ENCODE measurements around the gene TEF. TPM values are rescaled to one million over a fixed set of nuclear protein-coding genes. Genes with fewer than 3 reads are reported as not detected.

The TEF gene
- polyA plus RNA-seq, 1 donor, result 5.6 TPM

DNA sequence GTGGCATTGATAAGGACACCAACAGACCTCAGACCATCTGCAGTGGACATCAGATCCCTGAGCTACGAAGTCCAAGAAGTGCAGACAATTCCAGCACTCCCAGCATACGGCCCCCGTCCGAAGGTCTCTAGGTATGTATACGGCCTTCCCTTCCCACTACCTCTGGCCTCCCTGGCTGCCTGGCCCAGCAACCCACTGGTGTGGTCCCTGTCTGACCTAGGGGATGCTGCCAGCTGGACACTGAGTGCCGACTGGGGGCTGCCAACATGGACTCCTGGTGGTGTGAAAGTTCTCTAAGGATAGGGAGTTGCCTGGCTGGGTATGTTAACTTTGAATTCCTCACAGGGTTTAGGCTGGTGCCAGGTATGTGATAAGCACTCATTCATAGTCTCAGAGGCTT lies 17.5 kb upstream of the TEF start:
- Histone ChIP-seq H3K9me3 (ENCODE audit: control insufficient read depth, low read depth, low read length) (no peaks in the 10 kb centered on the region), H3K27me3 (ENCODE audit: control insufficient read depth, insufficient read depth, low read length) (no peaks in the 10 kb centered on the region), H3K27ac (ENCODE audit: low read length) (no peak overlapping the region), H3K4me3 (ENCODE audit: low read length) (no peak overlapping the region), H3K36me3 (ENCODE audit: control insufficient read depth, insufficient read depth, low read length) (peaks cover 3% of the 10 kb centered on the region), H3K4me1 (ENCODE audit: control insufficient read depth, insufficient read depth, low read length) (peaks cover 26% of the 10 kb centered on the region)
- WGBS (ENCODE audit: insufficient coverage, low lambda C conversion rate), result no CpG with 5 or more reads among the region's 6 CpGs
- no peak for DNase-seq

- H3K4me3 ChIP-seq (ENCODE audit: low read length), result no peak overlapping the region
- no peak overlapping the region for H3K27ac ChIP-seq (ENCODE audit: low read length)
- no peaks in the 10 kb centered on the region for H3K36me3 ChIP-seq (ENCODE audit: control insufficient read depth, insufficient read depth, low read length)
- no CpG with 5 or more reads among the region's 8 CpGs for WGBS (ENCODE audit: insufficient coverage, low lambda C conversion rate)
- H3K9me3 ChIP-seq (ENCODE audit: control insufficient read depth, low read depth, low read length), result no peaks in the 10 kb centered on the region
- H3K27me3 ChIP-seq (ENCODE audit: control insufficient read depth, insufficient read depth, low read length), result no peaks in the 10 kb centered on the region
- DNase-seq, result no peak
- peaks cover 23% of the 10 kb centered on the region for H3K4me1 ChIP-seq (ENCODE audit: control insufficient read depth, insufficient read depth, low read length)
These were observed 16.8 kb upstream of the TEF start for GRCh38 chr22:41364955-41365354.

DNA sequence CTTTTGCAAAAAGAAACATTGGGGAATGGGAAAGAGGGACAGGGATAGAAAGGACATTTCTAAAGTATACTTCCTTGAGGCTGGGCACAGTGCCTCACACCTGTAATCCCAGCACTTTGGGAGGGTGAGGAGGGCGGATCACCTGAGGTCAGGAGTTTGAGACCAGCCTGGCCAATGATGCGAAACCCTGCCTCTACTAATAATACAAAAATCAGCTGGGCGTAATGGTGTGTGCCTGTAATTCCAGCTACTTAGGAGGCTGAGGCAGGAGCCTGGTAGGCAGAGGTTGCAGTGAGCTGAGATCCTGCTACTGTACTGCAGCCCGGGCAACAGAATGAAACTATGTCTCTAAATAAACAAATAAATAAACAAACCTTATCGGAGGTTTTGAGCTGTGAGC lies 16.3 kb upstream of the TEF start:
- Histone ChIP-seq H3K27me3 (ENCODE audit: control insufficient read depth, insufficient read depth, low read length) (no peaks in the 10 kb centered on the region), H3K36me3 (ENCODE audit: control insufficient read depth, insufficient read depth, low read length) (no peaks in the 10 kb centered on the region), H3K9me3 (ENCODE audit: control insufficient read depth, low read depth, low read length) (no peaks in the 10 kb centered on the region), H3K4me3 (ENCODE audit: low read length) (no peak overlapping the region), H3K27ac (ENCODE audit: low read length) (no peak overlapping the region), H3K4me1 (ENCODE audit: control insufficient read depth, insufficient read depth, low read length) (peaks cover 23% of the 10 kb centered on the region)
- WGBS (ENCODE audit: insufficient coverage, low lambda C conversion rate), result 29% methylated on average over 1 of the region's 5 CpGs
- DNase-seq, result no peak

DNA sequence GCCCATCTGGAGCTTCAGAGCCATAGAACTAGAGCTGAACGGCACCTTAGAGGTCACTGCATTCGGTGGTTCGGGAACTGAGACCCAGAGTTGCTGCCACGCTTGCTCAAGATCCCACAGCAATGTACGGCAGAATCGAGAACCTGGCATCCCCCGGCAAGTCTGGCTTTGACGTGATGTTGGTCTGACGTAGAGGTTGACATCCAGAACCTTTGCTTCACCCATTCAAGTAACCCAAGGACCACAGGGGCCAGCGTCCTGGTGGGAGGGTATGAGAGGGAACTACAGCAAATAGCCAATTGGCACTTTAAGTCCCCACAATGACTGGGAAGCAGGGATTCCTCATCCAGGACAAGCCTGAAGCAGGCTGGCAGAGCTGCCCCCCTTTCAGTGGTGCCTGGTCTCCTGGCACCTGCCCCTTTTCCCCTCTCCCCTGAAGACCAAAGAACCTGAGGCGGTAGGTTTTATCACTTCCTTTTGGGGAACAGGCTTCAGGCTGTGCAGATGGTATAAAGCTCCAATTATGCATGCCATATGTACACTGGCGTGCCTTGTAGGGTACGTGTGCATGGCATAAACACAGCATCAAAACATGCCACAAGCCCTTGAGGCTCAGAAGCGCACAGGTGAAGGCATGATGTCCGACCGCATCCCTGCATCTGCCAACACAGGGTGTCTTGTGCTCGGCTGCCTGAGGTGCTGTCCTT lies 15.3 kb upstream of the TEF start:
- peak in 1 of 2 donors; percentile 25 for DNase-seq
- Histone ChIP-seq H3K9me3 (ENCODE audit: control insufficient read depth, low read depth, low read length) (no peaks in the 10 kb centered on the region), H3K27me3 (ENCODE audit: control insufficient read depth, insufficient read depth, low read length) (no peaks in the 10 kb centered on the region), H3K27ac (ENCODE audit: low read length) (no peak overlapping the region), H3K4me3 (ENCODE audit: low read length) (no peak overlapping the region), H3K36me3 (ENCODE audit: control insufficient read depth, insufficient read depth, low read length) (no peaks in the 10 kb centered on the region), H3K4me1 (ENCODE audit: control insufficient read depth, insufficient read depth, low read length) (peaks cover 23% of the 10 kb centered on the region)
- WGBS (ENCODE audit: insufficient coverage, low lambda C conversion rate), result no CpG with 5 or more reads among the region's 17 CpGs

DNA sequence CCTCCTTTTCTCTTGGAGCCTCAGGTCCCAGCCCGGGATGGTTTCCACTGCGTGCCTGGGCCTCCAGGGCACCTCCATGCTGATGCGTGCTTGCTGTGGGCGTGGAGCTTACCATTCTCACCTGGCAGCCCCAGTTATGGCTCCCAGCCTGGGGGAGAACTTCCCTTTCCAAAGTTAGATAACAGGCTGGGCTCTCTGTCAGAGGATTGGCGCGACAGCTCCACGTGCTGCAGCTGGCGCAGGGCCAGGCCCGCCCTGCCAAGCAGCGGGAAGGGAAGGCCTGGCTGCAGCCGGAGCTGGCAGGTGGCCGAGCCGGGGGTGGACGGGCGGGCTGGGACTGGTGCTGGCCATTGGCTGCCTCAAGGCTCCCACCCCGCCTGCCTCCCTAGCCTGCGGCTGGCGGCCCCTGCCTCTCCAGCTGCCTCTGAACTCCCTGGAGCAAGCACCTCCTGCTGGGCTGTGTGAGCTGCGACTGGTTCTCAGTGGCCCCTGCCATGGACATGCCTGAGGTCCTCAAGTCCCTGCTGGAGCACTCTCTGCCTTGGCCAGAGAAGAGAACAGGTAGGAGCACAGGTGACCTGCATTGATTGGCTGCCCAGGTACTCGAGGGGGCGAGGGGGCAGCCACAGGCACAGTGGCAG lies 14.6 kb upstream of the TEF start:
- H3K4me3 ChIP-seq (ENCODE audit: low read length), result peak overlapping the region; percentile 27
- no peaks in the 10 kb centered on the region for H3K27me3 ChIP-seq (ENCODE audit: control insufficient read depth, insufficient read depth, low read length)
- H3K4me1 ChIP-seq (ENCODE audit: control insufficient read depth, insufficient read depth, low read length), result peaks cover 23% of the 10 kb centered on the region
- H3K27ac ChIP-seq (ENCODE audit: low read length), result no peak overlapping the region
- peak; percentile 93 for DNase-seq
- H3K36me3 ChIP-seq (ENCODE audit: control insufficient read depth, insufficient read depth, low read length), result no peaks in the 10 kb centered on the region
- no CpG with 5 or more reads among the region's 21 CpGs for WGBS (ENCODE audit: insufficient coverage, low lambda C conversion rate)
- H3K9me3 ChIP-seq (ENCODE audit: control insufficient read depth, low read depth, low read length), result no peaks in the 10 kb centered on the region

- DNase-seq, result no peak
- H3K4me1 ChIP-seq (ENCODE audit: control insufficient read depth, insufficient read depth, low read length), result peaks cover 23% of the 10 kb centered on the region
- no CpG with 5 or more reads among the region's 18 CpGs for WGBS (ENCODE audit: insufficient coverage, low lambda C conversion rate)
- no peaks in the 10 kb centered on the region for H3K9me3 ChIP-seq (ENCODE audit: control insufficient read depth, low read depth, low read length)
- no peak overlapping the region for H3K27ac ChIP-seq (ENCODE audit: low read length)
- H3K36me3 ChIP-seq (ENCODE audit: control insufficient read depth, insufficient read depth, low read length), result no peaks in the 10 kb centered on the region
- no peaks in the 10 kb centered on the region for H3K27me3 ChIP-seq (ENCODE audit: control insufficient read depth, insufficient read depth, low read length)
- H3K4me3 ChIP-seq (ENCODE audit: low read length), result peak overlapping the region; percentile 27
These were observed 13.8 kb upstream of the TEF start for GRCh38 chr22:41367680-41368542.

DNA sequence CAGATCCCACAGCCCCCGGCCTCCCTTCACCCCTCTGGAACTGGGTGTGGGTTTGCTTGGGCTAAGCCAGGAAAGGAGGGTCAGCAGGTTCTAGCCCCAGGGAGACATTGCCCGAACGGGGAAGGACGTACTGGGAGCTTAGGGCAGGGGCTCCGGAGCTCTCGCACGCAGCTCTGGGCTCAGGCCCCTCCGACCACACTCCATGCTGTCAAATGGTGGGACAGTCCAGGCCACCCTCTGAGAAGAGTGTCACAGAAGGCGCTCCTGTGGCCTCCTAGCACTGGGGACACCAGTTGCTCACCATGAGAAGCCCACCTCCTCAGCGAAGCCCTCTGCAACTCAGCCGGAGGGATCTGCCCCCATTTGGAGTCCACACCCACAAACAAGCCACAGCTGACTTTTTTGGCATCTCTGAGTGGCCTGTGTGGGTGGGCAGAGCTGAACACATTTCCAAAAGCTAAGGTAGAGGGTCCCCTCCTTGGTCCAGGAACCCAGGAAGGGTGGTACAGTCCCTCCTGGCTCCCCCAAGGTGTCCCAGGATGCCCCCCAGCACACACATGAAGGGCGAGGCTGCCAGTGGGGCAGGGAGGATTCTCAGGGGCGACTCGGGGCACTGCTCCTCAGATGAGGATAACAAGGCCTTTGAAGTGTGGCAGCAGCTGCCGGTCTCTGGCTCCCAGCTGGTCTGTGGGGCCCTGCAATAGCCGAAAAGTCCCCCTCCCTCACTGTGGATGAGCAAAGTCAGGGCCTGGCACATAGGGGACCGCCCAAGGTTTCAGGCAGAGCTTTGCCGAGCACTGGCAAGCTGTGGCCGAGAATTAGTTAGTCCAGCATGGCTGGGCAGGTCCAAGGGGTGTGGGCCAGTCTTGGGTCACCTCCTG lies 13.0 kb upstream of the TEF start:
- H3K4me1 ChIP-seq (ENCODE audit: control insufficient read depth, insufficient read depth, low read length), result peaks cover 23% of the 10 kb centered on the region
- WGBS (ENCODE audit: insufficient coverage, low lambda C conversion rate), result no CpG with 5 or more reads among the region's 19 CpGs

GRCh38 chr22:41369424-41369745 lies 12.4 kb upstream of the TEF start:
- Histone ChIP-seq H3K27me3 (ENCODE audit: control insufficient read depth, insufficient read depth, low read length) (no peaks in the 10 kb centered on the region), H3K9me3 (ENCODE audit: control insufficient read depth, low read depth, low read length) (no peaks in the 10 kb centered on the region), H3K36me3 (ENCODE audit: control insufficient read depth, insufficient read depth, low read length) (no peaks in the 10 kb centered on the region), H3K27ac (ENCODE audit: low read length) (no peak overlapping the region), H3K4me1 (ENCODE audit: control insufficient read depth, insufficient read depth, low read length) (peaks cover 23% of the 10 kb centered on the region), H3K4me3 (ENCODE audit: low read length) (no peak overlapping the region)
- no CpG with 5 or more reads among the region's 3 CpGs for WGBS (ENCODE audit: insufficient coverage, low lambda C conversion rate)
- no peak for DNase-seq

More for the DNA sequence above, 13.0 kb upstream of the TEF start:
- H3K4me3 ChIP-seq (ENCODE audit: low read length), result no peak overlapping the region
- no peaks in the 10 kb centered on the region for H3K36me3 ChIP-seq (ENCODE audit: control insufficient read depth, insufficient read depth, low read length)
- H3K9me3 ChIP-seq (ENCODE audit: control insufficient read depth, low read depth, low read length), result no peaks in the 10 kb centered on the region
- H3K27me3 ChIP-seq (ENCODE audit: control insufficient read depth, insufficient read depth, low read length), result no peaks in the 10 kb centered on the region
- DNase-seq, result no peak
- H3K27ac ChIP-seq (ENCODE audit: low read length), result no peak overlapping the region

- no peaks in the 10 kb centered on the region for H3K27me3 ChIP-seq (ENCODE audit: control insufficient read depth, insufficient read depth, low read length)
- H3K4me3 ChIP-seq (ENCODE audit: low read length), result no peak overlapping the region
- no peaks in the 10 kb centered on the region for H3K9me3 ChIP-seq (ENCODE audit: control insufficient read depth, low read depth, low read length)
- no peak overlapping the region for H3K27ac ChIP-seq (ENCODE audit: low read length)
- 58% methylated on average over 2 of the region's 9 CpGs for WGBS (ENCODE audit: insufficient coverage, low lambda C conversion rate)
- H3K4me1 ChIP-seq (ENCODE audit: control insufficient read depth, insufficient read depth, low read length), result peaks cover 22% of the 10 kb centered on the region
- no peaks in the 10 kb centered on the region for H3K36me3 ChIP-seq (ENCODE audit: control insufficient read depth, insufficient read depth, low read length)
- DNase-seq, result no peak
These were observed 11.9 kb upstream of the TEF start for GRCh38 chr22:41369837-41370236.

DNA sequence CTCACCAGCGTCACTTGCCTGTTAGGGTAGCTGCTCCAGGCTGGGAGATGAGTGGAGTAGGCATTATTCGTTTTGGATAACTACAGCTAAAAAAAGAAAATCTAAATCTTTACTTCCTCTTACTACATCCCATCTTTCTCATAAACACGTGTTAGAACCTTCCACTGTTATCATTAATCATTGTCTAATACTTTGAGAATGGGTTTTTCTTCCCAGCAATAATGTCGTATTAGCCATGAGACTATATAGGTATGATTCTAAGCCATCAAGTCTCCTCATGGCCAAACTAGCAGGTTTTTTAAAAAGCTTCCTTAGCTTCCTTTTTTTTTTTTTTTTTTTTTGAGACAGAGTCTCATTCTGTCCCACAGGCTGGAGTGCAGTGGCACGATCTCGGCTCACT lies 3.9 kb upstream of the TEF start:
- H3K36me3 ChIP-seq (ENCODE audit: control insufficient read depth, insufficient read depth, low read length), result no peaks in the 10 kb centered on the region
- no CpG with 5 or more reads among the region's 6 CpGs for WGBS (ENCODE audit: insufficient coverage, low lambda C conversion rate)
- H3K9me3 ChIP-seq (ENCODE audit: control insufficient read depth, low read depth, low read length), result no peaks in the 10 kb centered on the region
- no peaks in the 10 kb centered on the region for H3K27me3 ChIP-seq (ENCODE audit: control insufficient read depth, insufficient read depth, low read length)
- no peak overlapping the region for H3K27ac ChIP-seq (ENCODE audit: low read length)
- no peak overlapping the region for H3K4me3 ChIP-seq (ENCODE audit: low read length)
- H3K4me1 ChIP-seq (ENCODE audit: control insufficient read depth, insufficient read depth, low read length), result peaks cover 16% of the 10 kb centered on the region
- no peak for DNase-seq

Measured in large intestine (tissue), 3 donors.